A673 (cell line): Measurements from ENCODE around the gene ARHGEF33. TPM values are rescaled to one million over a fixed set of nuclear protein-coding genes. Genes with fewer than 3 reads are reported as not detected.

Experiments used
- BruUV-seq: library from RNA; stranded (reverse); fragments of 400-500 nt; replicated peaks from 2 replicates; lab custom pipeline; 2021; lab: Mats Ljungman, UMichigan
- CTCF ChIA-PET: fragments of 300-600 bp; sonication (Branson Sonifier 250); formaldehyde crosslinking; loops from one replicate; lab custom pipeline; 2022; ENCODE audit warnings: antibody characterized with exemption; lab: Charles Lee
- POLR2A ChIA-PET: fragments of 300-600 bp; sonication (Branson Sonifier 250); formaldehyde crosslinking; loops from one replicate; lab custom pipeline; 2022; ENCODE audit warnings: antibody characterized with exemption; ENCODE audit not compliant: low non-redundant PET; lab: Charles Lee
- DNase-seq: peaks from one replicate; pipeline ENCODE4 v3.0.0-alpha.2; 2015; ENCODE audit warnings: low spot score
- H3K27ac ChIP-seq: fragments of 200-600 bp; sonication (generic); 2 replicates; pipeline ENCODE4 v1.5.1; 2016; ENCODE audit warnings: mixed run types, low read depth, mild to moderate bottlenecking, mixed read lengths, antibody characterized with exemption, low read length; ENCODE audit not compliant: poor library complexity, severe bottlenecking
- H3K27me3 ChIP-seq: fragments of 200-600 bp; sonication (generic); replicated peaks from 2 replicates; pipeline ENCODE4 v1.6.1; 2017; ENCODE audit warnings: mixed run types, low read depth, mild to moderate bottlenecking, mixed read lengths, antibody characterized with exemption, low read length; ENCODE audit not compliant: insufficient read depth, poor library complexity
- H3K36me3 ChIP-seq: fragments of 200-600 bp; sonication (generic); 2 replicates; pipeline ENCODE4 v1.6.1; 2016; ENCODE audit warnings: mixed run types, mild to moderate bottlenecking, mixed read lengths, antibody characterized with exemption, low read length; ENCODE audit not compliant: insufficient read depth, poor library complexity, severe bottlenecking
- H3K4me1 ChIP-seq: fragments of 200-600 bp; sonication (generic); 2 replicates; pipeline ENCODE4 v1.6.1; 2017; ENCODE audit warnings: mixed run types, mild to moderate bottlenecking, mixed read lengths, antibody characterized with exemption, low read length; ENCODE audit not compliant: insufficient read depth, poor library complexity, severe bottlenecking
- H3K4me3 ChIP-seq: fragments of 200-600 bp; sonication (generic); 2 replicates; pipeline ENCODE4 v1.5.1; 2016; ENCODE audit warnings: low read depth, mixed run types, mild to moderate bottlenecking, mixed read lengths, low read length; ENCODE audit not compliant: poor library complexity, severe bottlenecking
- H3K9me3 ChIP-seq: fragments of 200-600 bp; sonication (generic); 2 replicates; pipeline ENCODE4 v1.6.1; 2016; ENCODE audit warnings: mixed run types, low read depth, mild to moderate bottlenecking, mixed read lengths, antibody characterized with exemption, low read length; ENCODE audit not compliant: poor library complexity, severe bottlenecking
- EZH2 ChIP-seq: fragments of 200-600 bp; sonication (generic); IDR thresholded peaks from 2 replicates; pipeline ENCODE4 v1.6.1; 2017; ENCODE audit warnings: borderline replicate concordance, low read depth, mild to moderate bottlenecking, mixed read lengths, antibody characterized with exemption, low read length; ENCODE audit not compliant: poor library complexity, severe bottlenecking
- intact Hi-C: fragments of 100-400 bp; cut with micrococcal nuclease; formaldehyde crosslinking; loops from one replicate; pipeline ENCODE4 v1.10.0; 2022; ENCODE audit not compliant: unreplicated experiment
- total RNA-seq: library from RNA; stranded (reverse); gene quantifications from 2 replicates; pipeline ENCODE4 v1.2.3, GENCODE V29; 2021
- TF ChIP-seq, protein P1 (sequence below): fragments of 300-800, 200-600 bp; sonication (generic); conservative IDR thresholded peaks from 2 replicates; pipeline ENCODE4 v1.5.1; 2017; ENCODE audit warnings: low read depth, mild to moderate bottlenecking, antibody characterized with exemption, low read length, moderate library complexity, mixed read lengths

ARHGEF33 gene
- total RNA-seq, 1 experiment from 2014 or later = 0.09 TPM

- intact Hi-C loops = no loop called here
- Histone ChIP-seq H3K36me3 (peaks cover 8% of the 10 kb centered on the region), H3K27ac (no peak overlapping the region), H3K9me3 (no peaks in the 10 kb centered on the region), H3K4me3 (no peak overlapping the region), H3K27me3 (no peaks in the 10 kb centered on the region), H3K4me1 (peaks cover under 1% of the 10 kb centered on the region)
- CTCF ChIA-PET = no interaction called here
- TF ChIP-seq, protein P1, sequence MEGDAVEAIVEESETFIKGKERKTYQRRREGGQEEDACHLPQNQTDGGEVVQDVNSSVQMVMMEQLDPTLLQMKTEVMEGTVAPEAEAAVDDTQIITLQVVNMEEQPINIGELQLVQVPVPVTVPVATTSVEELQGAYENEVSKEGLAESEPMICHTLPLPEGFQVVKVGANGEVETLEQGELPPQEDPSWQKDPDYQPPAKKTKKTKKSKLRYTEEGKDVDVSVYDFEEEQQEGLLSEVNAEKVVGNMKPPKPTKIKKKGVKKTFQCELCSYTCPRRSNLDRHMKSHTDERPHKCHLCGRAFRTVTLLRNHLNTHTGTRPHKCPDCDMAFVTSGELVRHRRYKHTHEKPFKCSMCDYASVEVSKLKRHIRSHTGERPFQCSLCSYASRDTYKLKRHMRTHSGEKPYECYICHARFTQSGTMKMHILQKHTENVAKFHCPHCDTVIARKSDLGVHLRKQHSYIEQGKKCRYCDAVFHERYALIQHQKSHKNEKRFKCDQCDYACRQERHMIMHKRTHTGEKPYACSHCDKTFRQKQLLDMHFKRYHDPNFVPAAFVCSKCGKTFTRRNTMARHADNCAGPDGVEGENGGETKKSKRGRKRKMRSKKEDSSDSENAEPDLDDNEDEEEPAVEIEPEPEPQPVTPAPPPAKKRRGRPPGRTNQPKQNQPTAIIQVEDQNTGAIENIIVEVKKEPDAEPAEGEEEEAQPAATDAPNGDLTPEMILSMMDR = no peak
- no peak for TF ChIP-seq EZH2
- no peak for DNase-seq
- POLR2A ChIA-PET = no interaction called here
- no TSS peak for BruUV-seq
Measured at GRCh38 chr2:38991899-38992298, 102.2 kb downstream of the ARHGEF33 start.

GRCh38 chr2:38997781-38998180 lies 108.1 kb downstream of the ARHGEF33 start:
- intact Hi-C loops = no loop called here
- no peak for TF ChIP-seq EZH2
- TF ChIP-seq, protein P1 = no peak
- Histone ChIP-seq H3K27ac (peak overlapping the region; percentile 28), H3K36me3 (peaks cover 11% of the 10 kb centered on the region), H3K4me3 (no peak overlapping the region), H3K9me3 (no peaks in the 10 kb centered on the region), H3K4me1 (peaks cover 12% of the 10 kb centered on the region), H3K27me3 (no peaks in the 10 kb centered on the region)
- peak; percentile 86 for DNase-seq
- ChIA-PET CTCF (no interaction called here), POLR2A (no interaction called here)
- BruUV-seq = no TSS peak

DNA sequence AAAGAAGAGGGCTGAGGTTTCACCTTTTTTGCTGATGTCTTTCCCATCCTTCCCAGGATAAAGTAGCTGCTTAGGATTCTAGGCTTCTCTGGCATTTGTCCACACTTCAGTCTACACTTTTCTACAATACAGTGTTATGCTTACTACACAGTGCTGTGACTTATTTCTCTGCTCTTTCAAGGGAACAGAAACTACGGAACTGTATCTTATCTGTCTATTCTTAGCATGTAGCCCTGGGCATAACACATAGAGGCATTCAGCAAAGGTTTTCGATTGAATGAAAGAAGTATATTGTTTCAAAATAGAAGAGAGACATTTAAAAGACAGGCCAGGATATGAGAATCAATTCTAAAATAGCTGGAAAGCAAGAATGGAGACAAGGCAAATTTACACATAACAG lies 110.9 kb downstream of the ARHGEF33 start:
- Histone ChIP-seq H3K4me1 (peaks cover 12% of the 10 kb centered on the region), H3K36me3 (peaks cover 4% of the 10 kb centered on the region), H3K27me3 (no peaks in the 10 kb centered on the region), H3K4me3 (no peak overlapping the region), H3K27ac (no peak overlapping the region), H3K9me3 (no peaks in the 10 kb centered on the region)
- ChIA-PET CTCF (no interaction called here), POLR2A (no interaction called here)
- no peak for DNase-seq
- no TSS peak for BruUV-seq
- intact Hi-C loops = no loop called here
- TF ChIP-seq, protein P1 = no peak
- no peak for TF ChIP-seq EZH2
